ENCODE results near the gene RNF10. TPM values are rescaled to one million over a fixed set of nuclear protein-coding genes. Genes with fewer than 3 reads are reported as not detected.

The RNF10 gene
- total RNA-seq, 4 donors from 2014 or later = 98.2 to 206 (median 163) TPM

DNA sequence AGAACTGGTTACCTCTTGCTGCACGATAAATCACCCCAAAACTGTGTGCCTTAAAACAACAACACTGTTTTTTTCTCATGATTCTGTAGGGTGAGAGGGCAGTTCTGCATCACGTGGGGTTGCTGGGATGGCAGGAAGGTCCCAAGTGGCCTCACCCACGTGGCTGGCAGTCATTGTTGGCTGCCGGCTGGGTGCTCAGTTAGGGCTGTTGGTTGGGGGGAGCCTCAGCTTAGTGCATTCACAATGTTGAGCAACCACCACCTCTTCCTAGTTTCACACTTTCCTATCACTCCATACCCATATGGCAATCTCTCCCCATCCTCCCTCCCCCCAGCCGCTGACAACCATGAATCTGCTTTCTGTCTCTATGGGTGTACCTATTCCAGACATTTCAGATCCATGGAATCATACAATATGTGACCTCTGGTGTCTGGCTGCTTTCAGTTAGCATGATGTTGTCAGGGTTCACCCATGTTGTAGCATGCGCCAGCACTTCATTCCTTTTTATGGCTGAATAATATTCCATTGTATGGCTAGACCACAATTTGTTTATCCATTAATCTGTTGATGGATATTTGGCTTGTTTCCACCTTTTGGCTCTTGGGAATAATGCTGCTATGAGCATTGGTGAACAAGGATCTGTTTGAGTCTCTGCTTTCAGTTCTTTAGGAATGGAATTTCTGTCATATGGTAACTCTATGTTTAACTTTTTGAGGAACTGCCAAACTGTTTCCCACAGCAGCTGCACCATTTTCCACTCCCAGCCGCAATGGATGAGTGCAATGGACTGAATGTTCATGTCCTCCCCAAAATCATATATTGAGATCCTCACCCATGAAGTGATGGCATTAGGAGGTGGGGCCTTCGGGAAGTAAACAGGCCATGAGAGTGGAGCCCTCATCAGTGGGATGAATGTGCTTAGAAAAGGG, 58.2 kb downstream of the RNF10 start:
- H3K9me3 ChIP-seq = no peaks in the 10 kb centered on the region
- H3K36me3 ChIP-seq = no peaks in the 10 kb centered on the region
- no peak overlapping the region for H3K27ac ChIP-seq
- 71% methylated on average over 8 of the region's 8 CpGs for WGBS
- TF ChIP-seq POLR2A (IDR thresholded peaks at IDR 0.05) (no peak), POLR2AphosphoS5 (IDR thresholded peaks at IDR 0.05) (no peak), EP300 (IDR thresholded peaks at IDR 0.05) (no peak)
- TF ChIP-seq, protein P1, sequence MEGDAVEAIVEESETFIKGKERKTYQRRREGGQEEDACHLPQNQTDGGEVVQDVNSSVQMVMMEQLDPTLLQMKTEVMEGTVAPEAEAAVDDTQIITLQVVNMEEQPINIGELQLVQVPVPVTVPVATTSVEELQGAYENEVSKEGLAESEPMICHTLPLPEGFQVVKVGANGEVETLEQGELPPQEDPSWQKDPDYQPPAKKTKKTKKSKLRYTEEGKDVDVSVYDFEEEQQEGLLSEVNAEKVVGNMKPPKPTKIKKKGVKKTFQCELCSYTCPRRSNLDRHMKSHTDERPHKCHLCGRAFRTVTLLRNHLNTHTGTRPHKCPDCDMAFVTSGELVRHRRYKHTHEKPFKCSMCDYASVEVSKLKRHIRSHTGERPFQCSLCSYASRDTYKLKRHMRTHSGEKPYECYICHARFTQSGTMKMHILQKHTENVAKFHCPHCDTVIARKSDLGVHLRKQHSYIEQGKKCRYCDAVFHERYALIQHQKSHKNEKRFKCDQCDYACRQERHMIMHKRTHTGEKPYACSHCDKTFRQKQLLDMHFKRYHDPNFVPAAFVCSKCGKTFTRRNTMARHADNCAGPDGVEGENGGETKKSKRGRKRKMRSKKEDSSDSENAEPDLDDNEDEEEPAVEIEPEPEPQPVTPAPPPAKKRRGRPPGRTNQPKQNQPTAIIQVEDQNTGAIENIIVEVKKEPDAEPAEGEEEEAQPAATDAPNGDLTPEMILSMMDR (IDR thresholded peaks at IDR 0.05) = no peak
- no peak for DNase-seq (ENCODE audit: low spot score in 2 of 2)
- no peak overlapping the region for H3K4me3 ChIP-seq
- no peaks in the 10 kb centered on the region for H3K4me1 ChIP-seq
- H3K27me3 ChIP-seq = peaks cover 2% of the 10 kb centered on the region

DNA sequence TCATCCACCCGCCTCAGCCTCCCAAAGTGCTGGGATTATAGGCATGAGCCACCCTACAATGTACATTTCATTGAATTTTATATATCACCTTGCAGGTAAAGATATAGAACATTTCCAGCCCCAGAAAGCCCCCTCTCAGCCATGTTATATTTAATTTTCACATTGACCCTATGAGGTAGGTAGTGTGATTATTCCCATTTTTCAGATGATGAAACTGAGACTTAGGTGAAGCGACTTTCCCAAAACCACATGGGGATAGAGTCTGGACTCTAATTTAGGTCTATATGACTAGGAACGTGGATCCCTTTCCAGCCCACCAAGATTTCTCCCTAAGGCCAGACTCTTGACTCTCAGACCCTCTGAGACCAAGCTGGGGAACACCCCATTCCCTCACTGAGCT, 62.7 kb downstream of the RNF10 start:
- no peaks in the 10 kb centered on the region for H3K9me3 ChIP-seq
- no peak for DNase-seq (ENCODE audit: low spot score in 2 of 2)
- no peak overlapping the region for H3K27ac ChIP-seq
- TF ChIP-seq, protein P1 (IDR thresholded peaks at IDR 0.05) = no peak
- TF ChIP-seq POLR2AphosphoS5 (IDR thresholded peaks at IDR 0.05) = no peak
- TF ChIP-seq POLR2A (IDR thresholded peaks at IDR 0.05) = no peak
- TF ChIP-seq EP300 (IDR thresholded peaks at IDR 0.05) = no peak
- H3K27me3 ChIP-seq = peaks cover 5% of the 10 kb centered on the region
- no peak overlapping the region for H3K4me3 ChIP-seq
- 92% methylated on average over 3 of the region's 3 CpGs for WGBS
- H3K36me3 ChIP-seq = no peaks in the 10 kb centered on the region
- H3K4me1 ChIP-seq = peaks cover 7% of the 10 kb centered on the region

DNA sequence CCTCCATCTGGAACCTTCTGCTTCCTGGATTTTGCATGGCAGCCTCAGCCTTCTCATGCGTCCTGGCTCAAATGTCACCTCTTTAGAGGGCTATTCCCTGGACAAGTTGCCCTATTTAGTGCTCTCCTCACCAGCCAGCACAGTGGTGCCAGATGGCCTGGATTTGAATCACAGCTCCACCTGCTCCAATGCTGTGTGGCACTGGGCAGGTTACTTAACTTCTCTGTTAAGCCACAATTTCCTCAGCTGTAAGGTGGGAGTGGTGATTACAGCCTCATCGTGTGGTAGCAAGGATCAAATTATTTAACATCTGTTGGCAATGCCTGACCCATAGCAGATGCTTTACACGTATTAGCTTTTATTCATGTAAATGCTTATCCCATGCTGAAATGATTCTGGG, 63.7 kb downstream of the RNF10 start:
- TF ChIP-seq POLR2A (IDR thresholded peaks at IDR 0.05) (no peak), POLR2AphosphoS5 (IDR thresholded peaks at IDR 0.05) (no peak), EP300 (IDR thresholded peaks at IDR 0.05) (no peak)
- TF ChIP-seq, protein P1 (IDR thresholded peaks at IDR 0.05) = no peak
- 70% methylated on average over 3 of the region's 3 CpGs for WGBS
- no peak overlapping the region for H3K27ac ChIP-seq
- H3K4me3 ChIP-seq = no peak overlapping the region
- no peaks in the 10 kb centered on the region for H3K36me3 ChIP-seq
- H3K4me1 ChIP-seq = peaks cover 7% of the 10 kb centered on the region
- DNase-seq (ENCODE audit: low spot score in 2 of 2) = no peak
- peaks cover 5% of the 10 kb centered on the region for H3K27me3 ChIP-seq
- no peaks in the 10 kb centered on the region for H3K9me3 ChIP-seq

DNA sequence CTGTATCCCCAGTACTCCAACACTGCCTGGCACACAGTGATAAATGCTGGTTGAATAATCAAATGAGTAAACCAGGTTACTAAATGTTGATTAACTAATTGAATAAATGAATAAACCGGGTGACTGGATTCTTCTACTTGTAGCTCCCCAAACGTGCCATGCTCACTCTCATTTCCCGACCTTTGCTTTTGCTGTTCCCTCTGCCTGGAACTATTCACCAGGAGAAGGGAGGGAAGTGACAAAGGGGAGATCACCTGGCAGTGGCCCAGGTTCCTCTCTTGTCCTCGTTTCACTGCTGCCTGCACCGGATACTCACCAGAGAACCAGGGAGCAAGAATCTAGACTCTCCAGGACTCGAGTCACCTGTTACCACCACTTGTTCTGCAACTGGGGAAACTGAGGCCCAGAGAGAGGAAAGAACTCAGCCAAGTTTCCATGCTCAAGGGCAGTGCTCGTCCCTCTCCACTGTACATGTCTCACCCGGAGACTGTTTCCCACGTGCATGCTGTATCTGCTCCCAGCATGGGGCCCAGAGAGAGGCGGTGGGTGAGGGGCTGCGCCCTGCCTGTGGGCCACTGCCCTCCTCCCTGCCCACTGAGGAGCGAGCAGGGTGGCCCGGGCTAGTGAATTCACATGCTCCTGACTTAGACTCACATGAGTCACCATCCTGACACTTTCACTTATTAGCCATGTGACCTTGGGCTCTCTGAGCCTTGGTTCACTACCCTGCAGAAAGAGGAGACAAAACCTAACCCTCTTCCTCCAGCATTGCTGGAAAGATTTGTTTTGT, 64.7 kb downstream of the RNF10 start:
- TF ChIP-seq POLR2A (IDR thresholded peaks at IDR 0.05) (no peak), EP300 (IDR thresholded peaks at IDR 0.05) (no peak), POLR2AphosphoS5 (IDR thresholded peaks at IDR 0.05) (no peak)
- TF ChIP-seq, protein P1 (IDR thresholded peaks at IDR 0.05) = no peak
- 43% methylated on average over 13 of the region's 13 CpGs for WGBS
- H3K36me3 ChIP-seq = no peaks in the 10 kb centered on the region
- peaks cover 5% of the 10 kb centered on the region for H3K27me3 ChIP-seq
- H3K4me1 ChIP-seq = peaks cover 7% of the 10 kb centered on the region
- no peak overlapping the region for H3K4me3 ChIP-seq
- no peak for DNase-seq (ENCODE audit: low spot score in 2 of 2)
- H3K27ac ChIP-seq = no peak overlapping the region
- no peaks in the 10 kb centered on the region for H3K9me3 ChIP-seq

Data from suprapubic skin (tissue), 4 donors.